Type B pancreatic cell (in vitro differentiated cells): ENCODE measurements around the gene MEA1. TPM values are rescaled to one million over a fixed set of nuclear protein-coding genes. Genes with fewer than 3 reads are reported as not detected.

Experiments used
- DNase-seq: peaks from one replicate; pipeline ENCODE4 v3.0.0; 2021; ENCODE audit warnings: mixed read lengths; ENCODE audit not compliant: unreplicated experiment; ENCODE audit errors: extremely low spot score
- H3K27ac Mint-ChIP-seq: 2 replicates; pipeline ENCODE4 v1.8.0; 2021; ENCODE audit warnings: mild to moderate bottlenecking, mixed read lengths
- H3K27me3 Mint-ChIP-seq: 2 replicates; pipeline ENCODE4 v1.8.0; 2021; ENCODE audit warnings: mixed read lengths
- H3K36me3 Mint-ChIP-seq: 2 replicates; pipeline ENCODE4 v1.8.0; 2021; ENCODE audit warnings: mixed read lengths
- H3K4me1 Mint-ChIP-seq: one replicate; pipeline ENCODE4 v1.8.0; 2021; ENCODE audit warnings: mixed read lengths; ENCODE audit not compliant: unreplicated experiment
- H3K4me3 Mint-ChIP-seq: 2 replicates; pipeline ENCODE4 v1.8.0; 2021; ENCODE audit warnings: mild to moderate bottlenecking, mixed read lengths
- H3K9me3 Mint-ChIP-seq: 2 replicates; pipeline ENCODE4 v1.8.0; 2021; ENCODE audit warnings: mixed read lengths
- total RNA-seq: library from RNA; stranded (reverse); gene quantifications from 2 replicates; pipeline ENCODE4 v1.2.1, GENCODE V29; 2021; ENCODE audit warnings: low replicate concordance
- TF ChIP-seq, protein P1 (sequence below): fragments of 200-600 bp; sonication (generic); conservative IDR thresholded peaks from 2 replicates; pipeline ENCODE4 v1.5.0; 2021; ENCODE audit warnings: antibody characterized with exemption, mild to moderate bottlenecking

The MEA1 gene
- total RNA-seq, 1 donor from 2014 or later, result 67.5 TPM

DNA sequence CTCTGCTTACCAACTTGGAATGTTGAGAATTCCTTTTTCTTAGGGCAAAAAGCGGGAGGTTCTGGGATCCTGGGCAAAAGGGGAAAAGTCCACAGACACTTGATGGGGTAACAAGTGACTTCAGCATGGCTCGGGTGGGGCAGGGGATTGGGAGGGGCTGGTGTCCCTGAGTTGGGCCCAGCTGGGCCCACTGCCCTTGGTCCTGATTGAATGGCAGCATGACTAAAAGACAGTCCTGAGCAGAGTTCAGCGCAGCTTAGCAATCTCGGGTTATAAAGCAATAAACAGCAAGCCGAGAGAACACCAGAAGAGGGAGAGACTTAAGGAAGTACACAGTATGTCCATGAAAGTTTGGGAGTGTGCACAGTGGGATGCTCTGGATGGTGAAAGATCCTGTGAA, 23.8 kb downstream of the MEA1 start:
- no peaks in the 10 kb centered on the region for H3K9me3 Mint-ChIP-seq
- TF ChIP-seq, protein P1, sequence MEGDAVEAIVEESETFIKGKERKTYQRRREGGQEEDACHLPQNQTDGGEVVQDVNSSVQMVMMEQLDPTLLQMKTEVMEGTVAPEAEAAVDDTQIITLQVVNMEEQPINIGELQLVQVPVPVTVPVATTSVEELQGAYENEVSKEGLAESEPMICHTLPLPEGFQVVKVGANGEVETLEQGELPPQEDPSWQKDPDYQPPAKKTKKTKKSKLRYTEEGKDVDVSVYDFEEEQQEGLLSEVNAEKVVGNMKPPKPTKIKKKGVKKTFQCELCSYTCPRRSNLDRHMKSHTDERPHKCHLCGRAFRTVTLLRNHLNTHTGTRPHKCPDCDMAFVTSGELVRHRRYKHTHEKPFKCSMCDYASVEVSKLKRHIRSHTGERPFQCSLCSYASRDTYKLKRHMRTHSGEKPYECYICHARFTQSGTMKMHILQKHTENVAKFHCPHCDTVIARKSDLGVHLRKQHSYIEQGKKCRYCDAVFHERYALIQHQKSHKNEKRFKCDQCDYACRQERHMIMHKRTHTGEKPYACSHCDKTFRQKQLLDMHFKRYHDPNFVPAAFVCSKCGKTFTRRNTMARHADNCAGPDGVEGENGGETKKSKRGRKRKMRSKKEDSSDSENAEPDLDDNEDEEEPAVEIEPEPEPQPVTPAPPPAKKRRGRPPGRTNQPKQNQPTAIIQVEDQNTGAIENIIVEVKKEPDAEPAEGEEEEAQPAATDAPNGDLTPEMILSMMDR, result no peak
- peaks cover 9% of the 10 kb centered on the region for H3K36me3 Mint-ChIP-seq
- H3K4me3 Mint-ChIP-seq, result no peak overlapping the region
- peaks cover 28% of the 10 kb centered on the region for H3K4me1 Mint-ChIP-seq
- H3K27me3 Mint-ChIP-seq, result no peaks in the 10 kb centered on the region
- DNase-seq, result no peak
- H3K27ac Mint-ChIP-seq, result no peak overlapping the region

DNA sequence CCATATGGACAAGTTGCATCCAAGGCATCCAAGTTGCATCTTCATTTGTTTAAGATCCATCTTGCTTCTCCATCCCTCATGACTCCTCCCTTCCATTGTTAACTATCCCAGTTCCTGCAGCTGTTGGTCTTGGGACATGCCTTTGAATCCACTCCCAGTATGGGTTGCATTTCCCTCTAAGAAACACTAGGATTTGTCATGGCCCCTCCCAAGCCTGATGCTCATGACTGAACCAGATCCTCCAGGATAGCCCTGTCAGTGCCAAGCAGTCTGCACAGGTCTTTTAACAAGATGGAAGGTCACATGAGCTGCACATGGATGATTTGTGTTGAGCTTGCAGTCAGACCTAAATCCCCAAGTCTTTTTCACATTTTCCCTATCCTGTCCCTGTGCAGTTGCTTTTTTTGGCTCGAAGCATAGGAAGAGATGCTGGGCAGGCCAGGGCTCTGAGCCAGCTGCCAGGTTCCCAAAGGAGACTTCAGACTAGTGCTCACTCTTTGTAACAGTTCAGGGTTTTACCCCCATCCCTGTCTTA, 25.2 kb downstream of the MEA1 start:
- Mint-ChIP-seq H3K27ac (peak overlapping the region; percentile 7), H3K4me1 (peaks cover 36% of the 10 kb centered on the region), H3K9me3 (no peaks in the 10 kb centered on the region), H3K36me3 (peaks cover 9% of the 10 kb centered on the region), H3K4me3 (peak overlapping the region; percentile 3), H3K27me3 (no peaks in the 10 kb centered on the region)
- TF ChIP-seq, protein P1, result no peak
- DNase-seq, result no peak

DNA sequence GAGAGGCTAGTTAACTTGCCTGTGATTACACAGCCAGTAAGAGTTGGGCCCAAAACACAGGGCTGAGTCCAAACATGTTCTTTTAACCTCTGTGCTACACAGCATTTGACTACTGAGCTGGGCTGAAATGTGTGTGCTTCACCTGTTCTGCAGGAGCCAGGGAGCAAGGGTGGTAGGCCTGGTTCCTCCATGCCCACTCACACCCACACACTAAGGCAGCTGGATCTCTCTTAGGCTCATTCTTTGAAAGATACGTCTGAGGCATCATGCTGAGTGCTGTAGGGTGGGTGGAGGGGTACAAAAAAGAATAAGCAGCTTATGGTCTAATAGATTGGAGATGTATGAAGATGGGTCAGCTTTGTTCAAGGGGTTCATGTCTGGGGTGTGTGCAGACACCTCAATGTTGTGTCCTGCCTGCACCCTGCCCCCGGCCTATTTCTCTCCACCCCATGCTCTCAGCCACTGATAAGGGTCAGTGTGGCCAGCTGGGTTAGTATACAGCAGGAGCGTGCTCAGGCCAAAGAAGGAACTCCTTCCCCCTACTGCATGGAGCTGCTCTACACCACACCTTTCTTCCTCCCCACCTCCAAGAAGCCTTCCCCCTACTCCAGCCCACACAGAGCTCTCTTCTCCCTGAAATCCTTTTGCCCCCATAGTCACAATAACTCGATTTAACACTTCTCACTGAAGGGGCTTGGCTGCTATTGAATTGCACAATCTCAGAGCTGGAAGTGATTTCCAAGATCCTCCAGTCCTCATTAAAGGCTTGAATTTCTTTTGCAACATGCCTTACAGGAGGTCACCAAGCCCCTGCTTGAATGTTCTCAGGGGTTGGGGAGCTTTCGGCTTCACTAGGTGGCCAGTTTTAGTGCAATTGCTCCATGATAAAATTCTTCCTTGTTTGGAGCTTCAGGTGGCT, 26.0 kb downstream of the MEA1 start:
- Mint-ChIP-seq H3K9me3 (no peaks in the 10 kb centered on the region), H3K36me3 (peaks cover 9% of the 10 kb centered on the region), H3K27ac (peak overlapping the region; percentile 7), H3K27me3 (no peaks in the 10 kb centered on the region), H3K4me3 (peak overlapping the region; percentile 3), H3K4me1 (peaks cover 36% of the 10 kb centered on the region)
- DNase-seq, result no peak
- TF ChIP-seq, protein P1, result no peak

DNA sequence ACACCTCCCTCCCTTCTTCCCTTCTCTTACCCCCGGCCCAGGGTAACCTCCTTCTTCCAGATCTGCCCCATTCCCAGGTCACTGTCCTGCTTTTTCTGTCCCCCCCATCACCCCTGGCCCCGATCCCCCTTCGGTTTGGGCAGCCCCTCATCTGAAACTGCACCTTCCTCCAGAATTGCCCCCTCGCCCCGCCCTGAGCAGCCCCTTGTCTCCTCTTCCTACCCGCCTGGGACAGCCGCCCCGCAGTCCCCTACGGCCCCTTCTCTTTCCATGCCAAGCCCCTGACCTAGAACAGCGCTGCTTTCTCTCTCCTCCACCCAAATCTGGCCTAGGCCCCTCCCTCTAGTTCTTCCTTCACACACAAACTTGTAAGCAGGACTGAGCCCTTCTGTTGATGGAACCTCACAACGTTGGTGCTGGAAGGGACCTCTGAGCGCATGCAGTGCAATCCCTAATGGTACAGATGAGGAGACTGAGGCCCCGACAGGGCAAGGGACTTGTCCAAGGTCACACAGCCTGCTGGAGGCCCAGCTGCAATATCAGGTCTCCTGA, 28.7 kb downstream of the MEA1 start:
- peak overlapping the region; percentile 94 for H3K4me3 Mint-ChIP-seq
- TF ChIP-seq, protein P1, result no peak
- H3K4me1 Mint-ChIP-seq, result peaks cover 33% of the 10 kb centered on the region
- H3K36me3 Mint-ChIP-seq, result peaks cover 4% of the 10 kb centered on the region
- no peaks in the 10 kb centered on the region for H3K27me3 Mint-ChIP-seq
- peak overlapping the region; percentile 59 for H3K27ac Mint-ChIP-seq
- DNase-seq, result no peak
- H3K9me3 Mint-ChIP-seq, result no peaks in the 10 kb centered on the region

DNA sequence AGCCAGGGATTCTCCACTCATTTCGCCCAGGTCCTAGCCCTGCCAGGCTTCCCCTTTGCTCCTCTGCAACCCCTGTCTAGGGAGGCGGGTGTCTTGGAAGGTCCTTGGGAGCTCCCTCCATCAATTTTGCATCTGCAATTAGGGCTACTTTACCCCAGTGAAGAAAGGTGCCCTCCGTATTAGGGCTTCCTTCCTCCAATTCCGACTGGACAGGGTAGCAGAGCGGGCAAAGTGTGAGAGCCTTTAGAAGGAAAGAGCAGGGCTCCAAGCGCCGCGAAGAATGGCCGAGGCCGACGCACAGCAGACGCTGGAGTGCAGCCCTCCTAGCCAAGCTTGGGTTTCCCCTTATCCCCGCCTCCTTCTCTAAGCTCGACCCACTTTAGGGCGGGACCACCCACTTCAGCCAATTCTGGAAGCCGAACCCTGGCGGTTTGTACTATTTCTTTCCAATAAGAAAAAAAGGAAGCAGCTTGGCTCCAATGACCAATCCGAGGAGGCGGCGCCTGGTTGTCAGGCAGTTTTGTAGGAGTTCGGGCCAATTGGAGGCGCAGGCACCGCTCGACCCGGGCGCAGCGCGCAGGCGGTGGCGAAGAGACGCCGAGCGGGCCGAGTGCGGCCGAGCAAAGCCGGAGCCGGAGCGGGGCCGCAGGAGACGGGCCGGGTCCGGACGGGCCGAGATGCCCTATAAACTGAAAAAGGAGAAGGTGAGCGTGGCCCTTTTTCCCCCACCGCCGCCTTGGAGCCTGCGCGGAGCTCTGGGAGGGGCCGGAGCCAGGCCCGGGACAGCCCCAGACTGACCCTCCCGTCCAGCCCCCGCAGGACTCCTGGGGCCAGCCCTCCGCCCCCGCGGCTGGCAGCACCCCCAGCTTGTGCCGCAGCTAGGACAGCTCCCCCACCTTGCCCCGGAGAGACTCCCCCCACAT, 29.5 kb downstream of the MEA1 start, which contains the start of gene PPP2R5D:
PPP2R5D (plus strand) TSS at position 570 of the 923 bp plus-strand sequence; CDS start at position 678, 108 bp downstream.
- peaks cover 41% of the 10 kb centered on the region for H3K4me1 Mint-ChIP-seq
- no peaks in the 10 kb centered on the region for H3K27me3 Mint-ChIP-seq
- peaks cover 4% of the 10 kb centered on the region for H3K36me3 Mint-ChIP-seq
- no peaks in the 10 kb centered on the region for H3K9me3 Mint-ChIP-seq
- peak within 1 kb of the TSS; percentile 94 for H3K4me3 Mint-ChIP-seq
- peak within 1 kb of the TSS; percentile 85 for H3K27ac Mint-ChIP-seq
- DNase-seq, result peak; percentile 93
- TF ChIP-seq, protein P1, result no peak
